PC-9 (cell line): ENCODE results near the gene SBNO1. TPM values are rescaled to one million over a fixed set of nuclear protein-coding genes. Genes with fewer than 3 reads are reported as not detected.

Experiments used
- BruUV-seq: library from RNA; stranded (reverse); fragments of 400-500 nt; replicated peaks from 2 replicates; lab custom pipeline; 2021; lab: Mats Ljungman, UMichigan
- CTCF ChIA-PET: fragments of 300-600 bp; sonication (Branson Sonifier 250); formaldehyde crosslinking; loops from one replicate; lab custom pipeline; 2022; ENCODE audit warnings: antibody characterized with exemption; lab: Charles Lee
- POLR2A ChIA-PET: fragments of 300-600 bp; sonication (Branson Sonifier 250); formaldehyde crosslinking; loops from one replicate; lab custom pipeline; 2022; ENCODE audit warnings: antibody characterized with exemption; ENCODE audit not compliant: unreplicated experiment; lab: Charles Lee
- DNase-seq, 2 experiments: peaks; one replicate each; pipeline versions ENCODE4 v3.0.0 to v3.0.0-alpha.2; 2015 to 2022; ENCODE audit warnings: mixed read lengths in 1 of 2
- H2AFZ ChIP-seq: fragments of 200-600 bp; sonication (generic); 2 replicates; pipeline ENCODE4 v1.8.1; 2017; ENCODE audit warnings: antibody characterized with exemption
- H3F3A ChIP-seq: fragments of 200-600 bp; sonication (generic); 2 replicates; pipeline ENCODE4 v1.8.1; 2017; ENCODE audit warnings: antibody characterized with exemption, mild to moderate bottlenecking, low read depth; ENCODE audit not compliant: insufficient read depth
- H3K27ac ChIP-seq: fragments of 200-600 bp; sonication (generic); 2 replicates; pipeline ENCODE4 v1.6.1; 2016; ENCODE audit warnings: mixed run types
- H3K27me3 ChIP-seq: fragments of 200-600 bp; sonication (generic); 2 replicates; pipeline ENCODE4 v1.6.1; 2016; ENCODE audit warnings: low read depth, mixed run types; ENCODE audit not compliant: insufficient read depth
- H3K36me3 ChIP-seq: fragments of 200-600 bp; sonication (generic); 2 replicates; pipeline ENCODE4 v1.6.1; 2016; ENCODE audit warnings: low read depth, mixed run types
- H3K4me1 ChIP-seq: fragments of 200-600 bp; sonication (generic); replicated peaks from 2 replicates; pipeline ENCODE4 v1.6.1; 2016; ENCODE audit warnings: mixed run types; ENCODE audit not compliant: insufficient read depth
- H3K4me2 ChIP-seq: fragments of 200-600 bp; sonication (generic); 2 replicates; pipeline ENCODE4 v1.6.1; 2017; ENCODE audit warnings: mixed run types
- H3K4me3 ChIP-seq: fragments of 200-600 bp; sonication (generic); 2 replicates; pipeline ENCODE4 v1.6.1; 2016; ENCODE audit warnings: mixed run types
- H3K79me2 ChIP-seq: fragments of 200-600 bp; sonication (generic); 2 replicates; pipeline ENCODE4 v1.6.1; 2017; ENCODE audit warnings: low read depth, mixed run types
- H3K9me2 ChIP-seq: fragments of 200-600 bp; sonication (generic); 2 replicates; pipeline ENCODE4 v1.8.1; 2017; ENCODE audit warnings: mild to moderate bottlenecking; ENCODE audit not compliant: insufficient read depth
- H3K9me3 ChIP-seq: fragments of 200-600 bp; sonication (generic); 2 replicates; pipeline ENCODE4 v1.8.1; 2016; ENCODE audit warnings: low read depth; ENCODE audit not compliant: insufficient read depth
- H4K20me1 ChIP-seq: fragments of 200-600 bp; sonication (generic); 2 replicates; pipeline ENCODE4 v1.8.1; 2017; ENCODE audit not compliant: insufficient read depth
- CTCF ChIP-seq: fragments of 200-600 bp; sonication (generic); conservative IDR thresholded peaks from 2 replicates; pipeline ENCODE4 v1.6.1; 2017; ENCODE audit warnings: mixed run types, antibody characterized with exemption, mild to moderate bottlenecking, moderate library complexity
- EZH2 ChIP-seq: fragments of 200-600 bp; sonication (generic); IDR thresholded peaks from 2 replicates; pipeline ENCODE4 v1.8.0; 2017; ENCODE audit warnings: antibody characterized with exemption, low read depth
- intact Hi-C: fragments of 100-400 bp; cut with micrococcal nuclease; formaldehyde crosslinking; loops from one replicate; pipeline ENCODE4 v1.10.0; 2022; ENCODE audit not compliant: unreplicated experiment
- total RNA-seq: library from RNA; stranded (reverse); gene quantifications from 2 replicates; pipeline ENCODE4 v1.2.3, GENCODE V29; 2021

SBNO1 gene
- total RNA-seq, 1 experiment from 2014 or later = 43.1 TPM

- ChIA-PET CTCF (no interaction called here), POLR2A (no interaction called here)
- Histone ChIP-seq H3K36me3 (peaks cover 9% of the 10 kb centered on the region), H3K9me2 (no peaks in the 10 kb centered on the region), H2AFZ (no peak overlapping the region), H3K27ac (no peak overlapping the region), H3K4me3 (no peak overlapping the region), H3K9me3 (no peaks in the 10 kb centered on the region), H3F3A (0 out of 2 replicates have a peak, but pooled peaks cover 3% of the 10 kb centered on the region), H3K4me1 (no peaks in the 10 kb centered on the region), H4K20me1 (peaks cover 3% of the 10 kb centered on the region; the same call in 1 of the 2 replicates), H3K27me3 (no peaks in the 10 kb centered on the region), H3K4me2 (no peak overlapping the region), H3K79me2 (no peaks in the 10 kb centered on the region)
- TF ChIP-seq EZH2 (no peak), CTCF (no peak)
- intact Hi-C loops = no loop called here
- BruUV-seq = no TSS peak
- no peak for DNase-seq
Observed at GRCh38 chr12:123306200-123306599, 58.4 kb downstream of the SBNO1 start.

GRCh38 chr12:123305136-123305535, 59.5 kb downstream of the SBNO1 start:
- no peaks in the 10 kb centered on the region for H3K9me2 ChIP-seq
- H3K9me3 ChIP-seq = no peaks in the 10 kb centered on the region
- peaks cover 3% of the 10 kb centered on the region; the same call in 1 of the 2 replicates for H4K20me1 ChIP-seq
- no peaks in the 10 kb centered on the region for H3K79me2 ChIP-seq
- DNase-seq = no peak
- no peak overlapping the region for H3K4me2 ChIP-seq
- TF ChIP-seq CTCF (no peak), EZH2 (no peak)
- H3K36me3 ChIP-seq = peaks cover 9% of the 10 kb centered on the region
- H3K27ac ChIP-seq = no peak overlapping the region
- POLR2A ChIA-PET = no interaction called here
- 0 out of 2 replicates have a peak, but pooled peaks cover 3% of the 10 kb centered on the region for H3F3A ChIP-seq
- H2AFZ ChIP-seq = no peak overlapping the region
- CTCF ChIA-PET = no interaction called here
- BruUV-seq = no TSS peak
- no peak overlapping the region for H3K4me3 ChIP-seq
- intact Hi-C loops = no loop called here
- H3K27me3 ChIP-seq = no peaks in the 10 kb centered on the region
- no peaks in the 10 kb centered on the region for H3K4me1 ChIP-seq

GRCh38 chr12:123293178-123293760, 71.4 kb downstream of the SBNO1 start:
- Histone ChIP-seq H2AFZ (no peak overlapping the region), H3K9me2 (no peaks in the 10 kb centered on the region), H3K4me1 (no peaks in the 10 kb centered on the region), H3K4me3 (no peak overlapping the region), H3K36me3 (peaks cover 5% of the 10 kb centered on the region), H3K27ac (no peak overlapping the region), H3K9me3 (no peaks in the 10 kb centered on the region), H4K20me1 (no peaks in the 10 kb centered on the region), H3K4me2 (no peak overlapping the region), H3K79me2 (no peaks in the 10 kb centered on the region), H3K27me3 (no peaks in the 10 kb centered on the region), H3F3A (peaks cover 18% of the 10 kb centered on the region)
- POLR2A ChIA-PET = no interaction called here
- CTCF ChIA-PET = no interaction called here
- TF ChIP-seq EZH2 (no peak), CTCF (no peak)
- no TSS peak for BruUV-seq
- DNase-seq = no peak
- intact Hi-C loops = no loop called here
